SK-N-SH treated with all-trans-retinoic acid at 6 μM for 48 hours (cell line): ENCODE results near the gene APOL2.

Experiments
- ATAC-seq: fragments of 200-7000 bp; cut with Tn5 transposase; 3 replicates; pipeline ENCODE4 v1.9.1; 2020; ENCODE audit warnings: mild to moderate bottlenecking, moderate library complexity
- ARNTL ChIP-seq: fragments of 450-650 bp; formaldehyde crosslinking; IDR thresholded peaks from 2 replicates; pipeline ENCODE4 v1.5.0; 2020; ENCODE audit warnings: low read depth, mild to moderate bottlenecking, moderate library complexity, borderline replicate concordance
- BACH2 ChIP-seq: fragments of 250-450 bp; sonication (Bioruptor Pico); IDR thresholded peaks from 2 replicates; pipeline ENCODE4 v1.9.0; 2021; ENCODE audit warnings: mild to moderate bottlenecking, borderline replicate concordance
- CREB5 ChIP-seq: fragments of 250-450 bp; sonication (Bioruptor Pico); IDR thresholded peaks from 2 replicates; pipeline ENCODE4 v1.5.1; 2020; ENCODE audit warnings: low read depth, mild to moderate bottlenecking, moderate library complexity
- CSDC2 ChIP-seq: fragments of 250-450 bp; sonication (Bioruptor Pico); IDR thresholded peaks from 2 replicates; pipeline ENCODE4 v1.5.0; 2020; ENCODE audit warnings: mild to moderate bottlenecking, moderate library complexity
- ESRRG ChIP-seq: fragments of 250-450 bp; sonication (Bioruptor Pico); IDR thresholded peaks from 2 replicates; pipeline ENCODE4 v1.6.1; 2021; ENCODE audit warnings: mild to moderate bottlenecking
- GLIS3 ChIP-seq: fragments of 250-450 bp; sonication (Bioruptor Pico); IDR thresholded peaks from 2 replicates; pipeline ENCODE4 v1.5.0; 2020; ENCODE audit warnings: mild to moderate bottlenecking, moderate library complexity
- OSR1 ChIP-seq: fragments of 250-450 bp; sonication (Bioruptor Pico); IDR thresholded peaks from 2 replicates; pipeline ENCODE4 v1.8.0; 2022; ENCODE audit warnings: moderate library complexity, mild to moderate bottlenecking, inconsistent platforms
- POU6F1 ChIP-seq: fragments of 250-450 bp; sonication (Bioruptor Pico); IDR thresholded peaks from 2 replicates; pipeline ENCODE4 v1.8.0; 2021; ENCODE audit warnings: low read depth, mild to moderate bottlenecking, moderate library complexity, borderline replicate concordance
- PPARA ChIP-seq: fragments of 250-450 bp; sonication (Bioruptor Pico); IDR thresholded peaks from 2 replicates; pipeline ENCODE4 v1.5.0; 2020; ENCODE audit warnings: mild to moderate bottlenecking, borderline replicate concordance
- RARB ChIP-seq: fragments of 250-450 bp; sonication (Bioruptor Pico); IDR thresholded peaks from 2 replicates; pipeline ENCODE4 v1.8.0; 2021; ENCODE audit warnings: mild to moderate bottlenecking, moderate library complexity
- SNAI2 ChIP-seq: fragments of 250-450 bp; sonication (Bioruptor Pico); IDR thresholded peaks from 2 replicates; pipeline ENCODE4 v1.5.0; 2020; ENCODE audit warnings: mild to moderate bottlenecking, moderate library complexity
- TCF4 ChIP-seq: fragments of 250-450 bp; sonication (Bioruptor Pico); IDR thresholded peaks from 2 replicates; pipeline ENCODE4 v1.8.0; 2021; ENCODE audit warnings: mild to moderate bottlenecking, moderate library complexity, borderline replicate concordance
- TOX ChIP-seq: fragments of 250-450 bp; sonication (Bioruptor Pico); IDR thresholded peaks from 2 replicates; pipeline ENCODE4 v1.8.0; 2021; ENCODE audit warnings: mild to moderate bottlenecking, moderate library complexity, borderline replicate concordance
- TSHZ2 ChIP-seq: fragments of 250-450 bp; sonication (Bioruptor Pico); IDR thresholded peaks from 2 replicates; pipeline ENCODE4 v1.5.0; 2020; ENCODE audit warnings: mild to moderate bottlenecking, moderate library complexity
- ZC3H10 ChIP-seq: fragments of 250-450 bp; sonication (Bioruptor Pico); IDR thresholded peaks from 2 replicates; pipeline ENCODE4 v1.5.1; 2021; ENCODE audit warnings: mild to moderate bottlenecking, moderate library complexity
- ZFP30 ChIP-seq: fragments of 450-650 bp; formaldehyde crosslinking; IDR thresholded peaks from 2 replicates; pipeline ENCODE4 v1.5.0; 2022; ENCODE audit warnings: mild to moderate bottlenecking, moderate library complexity
- ZNF70 ChIP-seq: fragments of 450-650 bp; formaldehyde crosslinking; IDR thresholded peaks from 2 replicates; pipeline ENCODE4 v1.5.0; 2020; ENCODE audit warnings: mild to moderate bottlenecking, moderate library complexity
- ZNF8 ChIP-seq: fragments of 450-650 bp; formaldehyde crosslinking; IDR thresholded peaks from 2 replicates; pipeline ENCODE4 v1.5.0; 2020; ENCODE audit warnings: mild to moderate bottlenecking, moderate library complexity

APOL2 gene

GRCh38 chr22:36244522-36245391 is 5.4 kb upstream of the APOL2 start:
- 0 out of 3 replicates have a peak, but pooled peaks have one; percentile 22 for ATAC-seq
- no peak for TF ChIP-seq GLIS3 (CRISPR knock-in tag)
- TF ChIP-seq ESRRG (CRISPR knock-in tag): no peak
- TF ChIP-seq BACH2 (CRISPR knock-in tag): no peak

- ATAC-seq: no peak
- TF ChIP-seq OSR1 (CRISPR knock-in tag) (no peak), SNAI2 (CRISPR knock-in tag) (no peak), ZFP30 (CRISPR knock-in tag) (no peak), CSDC2 (CRISPR knock-in tag) (no peak), PPARA (CRISPR knock-in tag) (no peak), TOX (CRISPR knock-in tag) (no peak), ZC3H10 (CRISPR knock-in tag) (no peak), TSHZ2 (no peak), POU6F1 (CRISPR knock-in tag) (no peak), RARB (CRISPR knock-in tag) (no peak), ZNF8 (CRISPR knock-in tag) (no peak), BACH2 (CRISPR knock-in tag) (no peak), ARNTL (CRISPR knock-in tag) (no peak), CREB5 (CRISPR knock-in tag) (no peak)
These were observed 4.7 kb upstream of the APOL2 start for GRCh38 chr22:36243986-36244385.

- ATAC-seq: peak; percentile 56
- TF ChIP-seq POU6F1 (CRISPR knock-in tag) (no peak), ZFP30 (CRISPR knock-in tag) (no peak), OSR1 (CRISPR knock-in tag) (no peak)
These were observed 252 bp downstream of the APOL2 start for GRCh38 chr22:36239150-36239400.

GRCh38 chr22:36238373-36239149 is 766 bp downstream of the APOL2 start:
- ATAC-seq: peak; percentile 35
- TF ChIP-seq TOX (CRISPR knock-in tag) (no peak), TCF4 (CRISPR knock-in tag) (no peak), ZNF70 (CRISPR knock-in tag) (no peak), POU6F1 (CRISPR knock-in tag) (no peak), RARB (CRISPR knock-in tag) (no peak)
